GM23248 (cell line): ENCODE results near the gene VANGL2.

Source experiments
- EZH2 ChIP-seq: fragments of 200-600 bp; sonication (generic); IDR thresholded peaks from 2 replicates; pipeline ENCODE4 v1.6.1; 2018; ENCODE audit warnings: antibody characterized with exemption, mild to moderate bottlenecking; ENCODE audit not compliant: insufficient read depth, poor library complexity, severe bottlenecking
- EZH2phosphoT487 ChIP-seq: fragments of 200-600 bp; sonication (generic); IDR thresholded peaks from 2 replicates; pipeline ENCODE4 v1.6.1; 2018; ENCODE audit warnings: antibody characterized with exemption, moderate library complexity, mild to moderate bottlenecking, low read depth; ENCODE audit not compliant: insufficient read depth

- TF ChIP-seq EZH2 (no peak), EZH2phosphoT487 (no peak)
Measured at GRCh38 chr1:160375788-160376524, 24.4 kb upstream of the VANGL2 start.
